CD4-positive, alpha-beta T cell treated with Interleukin-2 at 100 ng/mL for 4 hours (primary cell): ENCODE measurements around the gene VTI1A.
"Not testable (repeated sequence)": the region's sequence is repeated elsewhere in the genome, so short reads cannot be mapped to it uniquely, and the experiment has no call there.

ENCODE experiments used
- DNase-seq: peaks from one replicate; pipeline ENCODE4 v3.0.0-alpha.2; 2020; ENCODE audit warnings: low spot score

The VTI1A gene

DNA sequence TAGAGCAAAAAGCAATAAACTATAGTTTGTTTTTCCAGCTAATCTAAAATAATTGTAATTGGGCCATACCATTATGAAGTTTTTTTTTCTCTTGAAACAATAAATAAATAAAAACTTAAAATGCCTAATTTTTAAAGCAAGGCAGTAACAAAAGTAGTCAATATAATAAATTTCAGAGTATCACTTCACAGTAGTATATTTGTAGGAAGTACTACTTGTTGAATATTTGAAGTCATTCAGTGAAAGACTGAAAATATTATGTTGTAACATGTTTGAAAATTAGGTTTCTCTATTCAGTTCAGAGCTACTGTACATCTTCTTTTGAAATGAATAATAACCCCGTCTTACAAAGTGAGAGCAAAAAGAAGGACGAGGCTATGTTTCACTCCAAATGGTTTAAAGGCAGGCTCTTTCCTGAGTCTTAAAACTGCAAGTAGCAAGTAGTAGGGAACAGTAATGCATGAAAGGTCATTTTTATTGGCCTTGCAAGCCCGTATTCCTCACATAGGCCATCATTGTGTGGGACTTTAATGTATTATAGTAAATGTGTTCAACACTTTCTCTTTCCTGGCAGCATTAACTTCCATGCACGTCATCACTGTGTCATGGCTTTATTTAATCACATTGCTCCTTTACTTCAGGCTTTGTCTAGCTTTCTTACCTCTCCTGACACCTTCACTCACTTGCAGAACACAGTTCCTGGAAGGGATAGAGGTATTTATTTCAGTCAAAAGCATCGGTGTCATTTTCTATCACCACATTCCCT lies 141.4 kb downstream of the VTI1A start:
- DNase-seq: no peak

DNA sequence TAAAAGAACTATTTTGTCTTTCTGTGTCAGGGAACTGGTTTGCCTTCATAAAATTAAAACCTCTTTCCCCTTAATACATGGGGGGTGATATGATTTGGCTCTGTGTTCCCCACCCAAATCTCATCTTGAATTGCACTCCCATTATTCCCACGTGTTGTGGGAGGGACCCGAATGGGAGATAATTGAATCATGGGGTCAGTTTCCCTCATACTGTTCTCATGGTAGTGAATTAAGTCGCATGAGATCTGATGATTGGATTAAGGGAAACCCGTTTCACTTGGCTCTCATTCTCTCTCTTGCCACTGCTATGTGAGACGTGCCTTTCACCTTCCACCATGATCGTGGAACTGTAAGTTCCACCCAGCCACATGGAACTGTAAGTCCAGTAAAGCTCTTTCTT lies 142.1 kb downstream of the VTI1A start:
- DNase-seq: no peak

DNA sequence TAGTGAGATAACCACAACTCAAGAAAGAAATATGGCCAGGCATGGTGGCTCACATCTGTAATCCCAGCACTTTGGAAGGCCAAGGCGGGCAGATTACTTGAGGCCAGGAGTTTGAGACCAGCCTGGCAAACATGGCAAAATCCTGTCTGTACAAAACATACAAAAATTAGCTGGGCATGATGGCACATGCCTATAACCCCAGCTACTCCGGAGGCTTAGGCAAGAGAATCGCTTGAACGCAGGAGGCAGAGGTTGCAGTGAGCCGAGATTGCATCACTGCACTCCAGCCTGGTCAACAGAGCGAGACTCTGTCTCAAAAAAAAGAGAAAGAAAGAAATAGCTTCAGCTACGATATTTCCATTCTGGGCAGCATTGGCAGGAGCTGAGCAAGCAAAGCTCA lies 143.8 kb downstream of the VTI1A start:
- not testable (repeated sequence) for DNase-seq

DNA sequence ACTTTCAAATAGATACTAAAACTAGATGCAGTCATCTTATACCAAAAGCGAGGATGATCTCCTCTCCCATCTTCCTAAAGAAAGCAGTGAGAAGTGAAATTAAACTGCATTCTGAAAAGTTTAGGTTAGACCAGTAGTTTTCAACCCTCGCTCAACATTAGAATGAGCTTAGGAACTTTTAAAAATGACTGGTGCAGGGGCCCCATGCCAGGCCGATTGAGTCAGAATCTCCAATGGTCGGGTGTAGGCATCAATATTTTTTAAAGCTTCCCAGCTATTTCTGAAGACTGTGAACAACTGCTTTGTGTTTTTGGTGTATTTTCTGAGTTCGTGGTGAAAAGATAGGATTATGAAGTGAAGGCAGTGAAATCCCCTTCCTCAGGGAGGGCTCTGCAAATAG lies 146.0 kb downstream of the VTI1A start:
- no peak for DNase-seq

DNA sequence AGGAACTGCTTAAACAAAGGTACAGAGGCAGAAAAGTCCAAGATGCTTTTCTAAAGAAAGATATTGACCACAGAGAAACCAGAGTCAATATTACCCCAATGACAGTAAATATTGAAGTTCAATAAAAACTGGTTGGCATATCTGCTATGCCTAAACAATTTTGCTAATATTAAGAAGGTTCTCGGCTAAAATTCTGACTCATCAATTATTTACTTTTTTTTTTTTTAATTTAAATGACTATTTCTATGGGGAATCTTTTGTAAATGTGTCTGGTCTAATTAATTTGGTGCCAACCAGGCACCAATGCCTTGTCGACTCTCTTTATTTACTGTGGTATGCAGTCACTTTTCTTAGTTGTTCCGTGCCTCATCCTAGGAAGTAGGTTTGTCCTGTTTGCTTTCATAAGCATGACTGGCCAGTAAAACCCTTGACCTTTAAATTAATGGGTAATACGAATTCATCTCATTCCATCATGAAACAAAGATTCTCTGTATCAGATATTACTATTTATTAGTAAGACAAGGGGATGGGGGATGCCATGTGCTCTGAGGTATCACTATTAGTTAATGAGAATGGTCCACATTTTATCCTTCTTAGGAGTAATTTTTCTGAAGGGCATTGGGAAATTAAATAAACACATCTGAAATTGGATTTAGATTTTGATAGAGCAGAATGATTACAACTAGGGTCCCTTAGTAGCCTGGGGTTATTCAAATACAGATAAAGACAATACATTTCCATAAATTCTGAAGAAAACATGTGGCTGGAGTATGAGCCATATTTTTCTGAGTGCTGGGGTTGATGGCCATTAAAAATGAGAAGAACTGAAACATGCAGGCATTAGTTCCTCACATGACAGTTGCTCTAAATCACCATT lies 154.4 kb downstream of the VTI1A start:
- DNase-seq: no peak

DNA sequence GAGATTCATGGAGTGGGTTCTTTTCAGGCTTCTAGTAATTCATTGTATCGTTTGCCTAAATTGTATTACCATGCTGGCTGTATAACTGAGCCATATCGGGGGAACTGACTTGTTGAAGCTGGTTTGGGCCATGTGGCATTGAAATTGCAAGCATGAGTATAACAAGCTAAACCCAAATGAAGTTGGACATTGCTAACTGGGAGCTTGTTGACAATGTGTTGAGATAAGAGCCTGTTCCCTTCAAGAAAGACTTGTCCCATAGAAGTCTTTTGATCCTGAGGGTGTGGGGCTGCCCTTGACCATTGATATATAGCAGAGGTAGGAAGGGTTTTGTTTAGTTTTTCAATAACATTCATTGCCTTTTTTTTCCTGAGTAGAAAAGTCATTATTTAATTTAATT lies 156.0 kb downstream of the VTI1A start:
- no peak for DNase-seq

DNA sequence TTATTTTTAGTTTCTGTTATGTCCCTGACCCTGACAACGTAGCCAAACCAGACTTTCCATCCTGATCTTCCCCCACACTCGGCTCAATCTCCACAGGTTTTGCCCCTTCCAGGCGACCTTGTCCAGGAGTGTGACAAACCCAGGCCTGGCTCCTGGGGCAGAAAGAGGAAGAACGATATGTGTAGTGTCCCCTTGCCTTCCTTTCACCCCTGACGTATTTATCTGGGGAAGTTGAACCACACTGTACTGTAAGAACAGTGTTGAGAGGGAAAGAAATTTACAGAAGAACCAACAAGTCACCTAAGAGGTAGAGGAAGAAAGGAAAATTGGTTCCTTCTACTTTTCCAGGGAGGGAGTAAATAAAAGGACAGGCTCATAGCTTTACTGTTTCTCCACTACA lies 158.0 kb downstream of the VTI1A start:
- no peak for DNase-seq

DNA sequence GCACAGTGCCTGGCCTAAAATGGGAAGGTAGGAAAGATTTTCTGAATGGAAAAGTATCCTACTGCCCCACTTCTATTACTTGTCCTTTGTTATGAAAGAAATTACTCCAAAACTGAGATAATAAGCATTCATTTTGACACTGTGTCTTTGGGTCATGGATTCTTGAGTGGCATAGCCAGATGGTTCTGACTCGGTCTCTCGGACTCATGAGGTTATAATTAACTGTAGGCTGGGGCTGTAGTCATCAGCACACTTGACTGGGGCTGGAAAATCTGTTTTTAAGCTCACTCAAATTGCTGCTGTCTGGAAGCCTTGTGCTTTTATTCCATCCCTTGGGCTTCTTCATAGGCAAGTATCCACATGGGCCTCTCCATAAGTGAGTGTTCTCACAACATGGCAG lies 160.5 kb downstream of the VTI1A start:
- DNase-seq: no peak

DNA sequence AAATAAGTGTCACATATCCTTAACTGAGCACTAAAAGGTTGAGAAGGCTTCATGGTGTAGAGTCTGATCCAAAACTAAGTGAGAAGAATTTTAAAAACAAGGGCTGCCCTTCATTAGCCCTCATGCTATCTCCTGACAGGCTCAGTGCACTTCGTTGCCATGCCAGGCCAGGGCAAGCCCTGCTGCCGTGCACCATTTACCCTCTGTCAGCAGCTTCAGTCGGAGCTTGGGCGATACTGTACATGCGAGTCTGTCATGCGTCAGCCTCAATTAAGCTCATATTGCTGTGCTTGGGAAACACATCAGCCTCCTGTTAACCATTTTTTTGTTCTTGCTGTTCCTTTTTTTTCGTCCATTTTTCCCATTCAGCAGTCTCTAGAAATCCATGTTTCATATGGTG lies 166.6 kb downstream of the VTI1A start:
- DNase-seq: no peak

DNA sequence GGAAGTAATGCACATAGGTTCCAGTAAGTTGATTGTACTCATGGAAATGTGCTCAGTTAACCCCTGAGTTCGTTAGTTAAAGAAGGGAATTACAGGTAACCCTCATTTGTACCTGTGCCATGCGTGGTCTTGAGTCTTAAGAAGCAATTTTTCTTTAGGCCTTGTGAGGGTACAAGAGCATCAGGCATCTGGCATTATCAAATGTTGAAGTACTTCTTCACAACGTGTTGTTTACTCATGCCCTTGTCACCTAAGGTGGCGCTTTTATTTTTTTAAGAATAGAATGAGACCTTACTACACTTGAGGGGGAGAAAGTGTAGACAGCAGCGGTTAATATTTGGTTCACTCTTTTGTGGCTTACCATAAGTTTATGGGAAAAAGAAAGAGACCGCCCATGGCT lies 167.1 kb downstream of the VTI1A start:
- DNase-seq: no peak

DNA sequence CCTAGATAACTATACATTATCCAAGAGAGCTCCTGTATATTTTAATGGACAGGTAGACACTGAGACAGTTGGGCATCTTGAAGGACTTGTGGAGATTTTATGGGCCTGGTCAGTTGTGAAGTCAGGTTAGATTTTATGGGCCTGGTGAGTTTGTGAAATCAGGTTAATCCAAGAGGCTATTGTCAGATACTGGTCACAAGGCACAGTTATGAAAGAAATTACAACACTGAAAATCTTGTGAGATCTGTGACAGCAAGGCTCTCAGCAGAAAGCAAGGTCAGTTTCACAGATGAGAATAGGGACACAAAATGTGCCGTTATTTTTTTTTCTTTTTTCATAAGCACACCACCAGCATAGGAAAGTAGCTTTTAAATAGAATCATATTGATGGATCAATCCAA lies 167.6 kb downstream of the VTI1A start:
- no peak for DNase-seq

DNA sequence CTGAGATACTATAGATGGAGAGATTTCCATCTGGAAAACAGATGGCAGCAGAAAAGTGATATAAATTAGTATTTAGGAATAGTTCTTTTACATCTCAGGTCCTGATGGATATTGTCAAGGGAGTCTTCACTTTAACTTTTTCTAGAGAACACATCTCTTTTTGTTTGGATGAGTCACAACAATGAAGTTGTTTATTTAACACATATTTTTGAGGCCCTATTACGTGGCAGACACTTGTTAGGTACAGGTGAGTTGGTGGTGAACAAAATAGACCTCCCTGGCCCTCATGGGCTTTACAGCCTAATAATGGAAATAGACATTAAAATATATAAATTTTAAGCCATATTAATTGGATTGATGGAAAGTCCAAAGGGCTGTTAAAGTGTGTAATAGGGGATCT lies 168.3 kb downstream of the VTI1A start:
- DNase-seq: no peak

DNA sequence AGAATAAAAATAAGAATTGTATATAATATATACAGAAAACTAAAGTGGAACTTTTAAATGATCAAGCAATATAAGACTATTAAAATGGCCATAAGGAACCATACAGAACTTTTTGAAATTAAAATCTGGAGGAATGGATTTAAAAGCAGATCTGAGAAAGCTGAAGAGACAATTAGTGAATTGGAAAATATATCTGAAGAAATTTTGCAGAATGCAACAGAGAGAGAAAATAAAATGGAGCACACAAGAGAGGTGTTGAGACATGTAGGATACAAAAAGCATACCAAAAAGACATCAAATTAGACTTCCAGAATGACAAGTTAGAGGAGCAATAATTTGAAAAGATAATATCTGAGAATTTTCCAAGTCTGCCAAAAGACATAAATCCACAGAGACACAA lies 169.6 kb downstream of the VTI1A start:
- no peak for DNase-seq

DNA sequence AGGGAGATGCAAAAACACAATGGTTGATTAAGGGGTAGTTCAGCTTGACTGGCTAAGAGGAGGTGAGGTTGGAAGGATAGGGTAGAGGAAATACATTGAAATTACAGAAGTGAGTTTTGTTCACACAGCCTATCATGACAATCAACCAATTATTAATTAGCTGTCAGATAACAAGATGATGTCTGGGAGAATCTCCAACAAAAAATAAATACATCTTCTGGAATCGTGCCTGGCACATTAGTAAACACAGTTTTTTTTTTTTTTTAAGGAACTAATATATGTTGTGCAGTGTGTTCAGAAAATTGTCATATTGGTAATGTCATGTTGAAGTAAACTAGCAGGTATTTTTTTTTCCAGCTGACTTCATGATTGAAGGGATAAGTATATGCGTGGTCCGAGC lies 171.8 kb downstream of the VTI1A start:
- no peak for DNase-seq

DNA sequence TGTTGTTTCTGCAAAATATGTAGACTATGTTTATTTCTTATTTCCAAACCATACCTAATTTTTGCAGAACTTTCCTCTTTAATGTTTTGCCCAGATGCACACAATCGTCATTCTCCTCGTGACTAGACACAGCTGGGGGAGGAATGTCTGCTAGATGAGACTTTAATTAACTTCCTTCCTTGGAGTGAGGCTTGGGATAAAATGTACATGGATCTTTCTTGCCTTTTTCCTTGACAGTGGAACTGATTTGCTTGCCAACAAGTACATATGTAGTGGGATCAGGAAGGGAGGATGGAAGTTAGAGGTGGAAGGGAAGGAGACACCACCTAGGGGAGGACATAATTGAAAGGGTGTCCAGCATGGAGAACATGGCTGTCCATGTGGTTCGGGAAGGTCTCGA lies 172.5 kb downstream of the VTI1A start:
- no peak for DNase-seq

DNA sequence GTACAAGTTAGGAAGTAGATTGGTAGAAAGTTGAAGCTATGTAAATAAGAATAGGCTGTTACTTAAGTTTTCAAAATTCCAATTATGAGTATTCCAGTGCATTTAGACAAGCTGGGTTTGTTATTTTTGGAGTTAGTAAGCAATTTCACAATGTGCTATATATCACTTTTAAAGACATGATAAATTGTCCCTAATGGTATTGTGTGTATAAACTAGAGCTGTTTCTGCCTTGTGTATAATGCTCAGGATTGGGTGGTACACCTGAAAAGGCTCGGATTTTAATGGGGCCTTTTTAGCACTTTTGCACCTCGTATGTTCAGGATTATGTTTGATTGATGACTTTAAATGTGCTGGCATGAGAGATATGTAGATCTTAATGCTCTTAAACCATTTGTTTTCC lies 175.8 kb downstream of the VTI1A start:
- no peak for DNase-seq

DNA sequence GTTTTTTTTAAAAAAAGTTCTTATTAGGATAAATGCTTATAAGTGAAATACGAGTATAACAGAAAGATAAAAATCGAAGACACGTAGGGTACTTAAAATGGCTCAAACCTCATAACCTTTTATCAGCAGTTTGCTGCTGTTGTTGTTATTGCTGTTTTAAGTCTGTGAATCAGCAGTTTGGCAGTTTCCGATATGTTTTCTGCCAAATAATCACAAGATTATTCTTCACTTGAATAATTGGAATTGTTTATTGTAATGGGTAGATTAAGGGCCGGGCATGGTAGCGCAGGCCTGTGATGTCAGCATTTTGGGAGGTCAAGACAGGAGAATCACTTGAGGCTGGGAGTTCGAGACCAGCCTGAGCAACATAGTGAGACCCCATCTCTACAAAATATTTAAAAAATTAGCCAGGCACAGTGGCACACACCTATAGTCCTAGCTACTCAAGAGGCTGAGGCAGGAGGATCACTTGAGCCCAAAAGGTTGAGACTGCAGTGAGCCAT lies 177.6 kb downstream of the VTI1A start:
- no peak for DNase-seq

DNA sequence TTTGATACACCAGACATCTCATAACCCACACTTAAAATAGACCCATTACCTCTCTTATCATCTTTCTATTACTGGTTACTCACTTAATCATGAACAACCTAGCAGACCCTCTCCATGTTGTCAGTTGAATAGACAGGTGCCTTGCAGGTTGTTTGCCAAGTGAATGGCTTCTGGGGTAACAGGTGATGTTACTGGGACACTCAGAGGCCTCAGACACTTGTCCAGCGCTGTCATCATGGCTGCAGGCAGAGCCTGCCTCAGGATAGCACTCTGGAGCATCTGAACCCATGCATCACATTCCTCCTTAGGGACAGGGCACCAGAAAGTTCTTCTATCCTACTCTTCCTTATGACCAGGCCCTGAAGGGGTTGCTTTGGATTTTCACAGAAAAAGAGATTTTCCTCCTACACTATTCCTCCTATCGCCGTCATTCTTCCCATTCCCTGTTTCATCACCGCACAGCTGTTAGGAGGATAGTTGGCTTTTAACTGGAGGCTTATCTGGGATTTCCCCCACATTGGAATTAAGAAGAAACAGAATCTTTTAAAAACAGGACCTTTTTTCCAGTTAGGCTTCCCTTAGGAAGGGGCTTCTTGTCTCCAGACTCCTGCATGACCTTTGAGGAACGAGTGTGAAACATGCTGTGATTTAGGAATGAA lies 182.1 kb downstream of the VTI1A start:
- DNase-seq: no peak

DNA sequence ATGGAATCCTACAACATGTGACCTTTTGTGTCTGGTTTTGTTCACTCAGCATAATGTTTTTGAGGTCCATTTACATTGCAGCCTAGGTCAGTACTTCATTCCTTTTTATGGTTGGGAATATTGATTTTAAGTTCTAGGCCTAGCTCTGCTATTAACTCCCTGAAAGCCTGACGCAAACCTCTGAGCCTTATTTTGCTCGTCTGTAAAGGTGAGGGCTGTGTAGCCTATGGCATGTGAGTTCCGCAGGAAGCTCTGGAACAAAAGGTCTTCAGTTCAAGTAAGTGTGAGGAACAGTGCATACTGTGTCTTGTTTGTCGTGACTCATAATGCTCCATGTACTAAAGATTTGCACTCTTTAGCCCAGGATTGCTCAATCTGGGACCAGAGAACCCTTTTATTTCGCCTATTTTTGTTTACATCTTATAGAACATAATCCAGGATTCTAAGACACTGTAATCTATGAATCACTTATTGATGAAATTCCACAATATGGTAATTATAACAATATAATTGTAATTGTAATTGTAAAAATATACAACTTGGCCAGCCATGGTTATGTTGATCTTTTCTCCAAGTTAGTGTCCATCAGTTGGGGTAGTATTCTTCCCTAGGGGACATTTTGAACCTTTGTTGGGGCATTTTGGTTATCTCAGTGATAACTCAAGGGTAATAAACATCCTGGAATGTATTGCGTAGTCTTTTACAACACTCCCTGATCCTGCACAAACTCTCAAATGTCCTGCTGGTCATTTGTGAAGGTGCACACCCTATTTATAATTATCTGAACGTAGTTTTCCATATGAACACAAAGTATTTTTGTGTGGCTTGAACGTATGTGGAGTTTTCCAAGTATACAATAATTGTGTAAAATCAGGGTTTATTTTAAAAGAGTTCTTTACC lies 184.7 kb downstream of the VTI1A start:
- no peak for DNase-seq

DNA sequence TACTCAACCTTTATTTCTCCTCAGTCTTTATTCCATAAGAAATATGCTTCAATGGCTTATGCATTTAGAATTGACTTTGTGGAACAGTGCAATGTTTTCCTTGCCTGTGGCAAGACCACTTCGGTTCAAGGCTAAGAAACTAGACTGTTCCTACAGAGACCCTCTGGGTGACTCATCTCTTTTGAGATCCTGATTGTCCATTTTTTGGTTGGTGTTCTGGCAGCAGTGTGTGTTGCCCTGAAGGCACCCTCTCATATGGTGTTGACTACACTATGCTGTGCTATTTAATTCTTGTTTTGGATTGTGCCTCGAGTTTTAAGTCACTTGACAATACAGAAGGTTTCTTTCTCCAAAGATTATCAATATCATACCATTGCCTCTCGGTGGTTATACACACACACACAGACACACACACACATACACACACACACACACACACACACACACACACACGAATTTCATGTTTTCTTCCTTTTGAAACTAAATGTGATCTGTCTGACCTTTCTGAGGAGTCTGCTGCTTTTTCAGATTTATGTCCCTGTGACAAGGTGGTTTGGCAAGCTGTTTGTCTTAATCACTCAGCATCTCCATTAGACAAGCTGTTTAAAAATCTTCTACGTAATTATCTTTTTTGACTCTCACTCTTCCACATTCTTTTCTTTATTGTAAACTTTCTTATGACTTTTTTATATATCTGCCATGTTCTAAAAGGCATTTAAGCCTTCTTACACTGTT lies 187.2 kb downstream of the VTI1A start:
- no peak for DNase-seq

DNA sequence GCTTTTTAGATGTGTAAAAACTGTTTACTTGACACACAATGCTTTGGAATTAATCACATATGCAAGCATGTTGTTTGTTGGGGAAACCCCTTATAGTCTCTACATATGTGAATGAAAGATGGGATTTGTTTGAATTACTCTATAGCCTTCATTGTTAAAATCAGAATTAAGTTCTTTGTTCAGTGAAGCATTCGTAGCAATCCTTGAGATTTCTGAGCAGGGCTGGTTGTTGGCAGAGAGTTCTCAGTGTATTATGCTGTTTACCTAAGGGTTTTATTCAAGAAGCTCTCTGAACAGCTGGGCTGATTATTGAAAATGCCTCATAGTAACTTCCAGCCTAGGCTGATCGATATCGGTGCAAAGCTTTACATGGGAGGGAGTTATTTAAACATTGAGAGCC lies 190.9 kb downstream of the VTI1A start:
- DNase-seq: no peak
